ENCODE data around the gene TTC22.

TTC22 gene

DNA sequence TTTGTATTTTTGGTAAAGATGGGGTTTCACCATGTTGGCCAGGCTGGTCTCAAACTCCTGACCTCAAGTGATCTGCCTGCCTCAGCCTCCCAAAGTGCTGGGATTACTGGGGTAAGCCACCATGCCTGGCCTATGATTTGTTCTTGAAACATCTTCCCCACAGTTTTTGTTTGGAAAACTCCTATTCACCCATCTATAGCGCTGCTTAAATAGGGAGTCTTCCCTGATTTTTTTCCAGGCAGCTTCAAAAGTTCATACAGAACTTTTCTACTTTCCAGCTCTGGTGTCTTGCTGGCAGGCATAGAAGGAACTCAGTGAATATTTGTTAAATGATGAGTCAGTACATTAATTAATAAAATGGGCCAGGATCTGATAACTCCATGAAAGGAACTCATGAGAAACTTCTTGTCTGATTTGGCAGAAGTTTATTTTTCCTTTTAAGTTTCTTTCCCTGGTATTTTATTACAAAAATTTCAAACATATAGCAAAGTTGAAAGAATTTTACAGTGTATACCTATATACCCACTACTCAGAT is 33.0 kb upstream of the TTC22 start:
- DNase-seq (ENCODE audit: low spot score) = no peak

DNA sequence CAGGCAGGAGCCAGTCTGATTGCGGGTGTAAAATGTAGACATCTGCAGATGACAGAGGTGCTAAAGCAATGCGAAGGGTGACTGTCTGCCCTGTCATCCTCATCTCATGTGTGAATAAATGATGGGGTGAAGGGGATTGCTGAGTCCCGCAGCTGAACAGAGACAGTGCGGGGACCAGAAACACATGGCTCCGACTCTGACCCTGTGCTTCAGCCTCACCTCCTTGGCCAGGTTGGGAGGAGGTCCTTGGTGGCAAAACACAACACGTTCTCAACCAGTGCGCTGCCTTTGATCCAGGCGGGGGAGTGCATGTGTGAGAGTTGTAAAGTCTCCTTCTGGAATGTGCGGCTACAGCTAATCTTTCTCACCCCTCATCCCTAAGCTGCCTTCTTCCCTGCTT is 32.0 kb upstream of the TTC22 start:
- no peak for DNase-seq (ENCODE audit: low spot score)

DNA sequence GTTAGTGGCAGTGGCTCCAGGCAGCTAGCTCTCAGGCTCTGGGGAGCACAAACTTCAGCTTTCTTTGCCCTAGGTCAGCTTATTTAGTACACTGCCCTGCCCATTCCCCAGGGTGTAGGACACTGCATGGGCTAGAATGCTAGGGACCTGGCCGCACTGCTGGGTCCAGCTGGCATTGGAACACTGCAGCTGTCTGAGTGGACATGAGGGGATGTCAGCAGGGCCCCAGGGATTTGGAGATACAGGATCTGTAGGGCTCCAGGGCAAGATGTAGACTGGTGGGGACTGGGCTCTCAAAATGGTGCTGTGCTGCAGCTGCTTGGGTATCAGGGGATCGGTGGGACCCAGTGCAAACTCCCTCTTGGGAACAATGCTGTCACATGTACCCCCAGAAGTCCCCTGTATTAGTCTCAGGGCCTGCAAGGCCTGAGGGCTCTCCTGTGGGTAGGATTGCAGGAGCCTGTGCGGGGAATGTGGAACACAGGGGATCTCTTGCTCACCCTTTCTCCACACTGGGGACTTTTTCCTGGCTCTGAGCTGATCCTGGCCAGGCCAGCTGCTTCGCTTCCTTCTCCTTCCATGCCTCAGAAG is 25.2 kb upstream of the TTC22 start:
- DNase-seq (ENCODE audit: low spot score) = no peak

DNA sequence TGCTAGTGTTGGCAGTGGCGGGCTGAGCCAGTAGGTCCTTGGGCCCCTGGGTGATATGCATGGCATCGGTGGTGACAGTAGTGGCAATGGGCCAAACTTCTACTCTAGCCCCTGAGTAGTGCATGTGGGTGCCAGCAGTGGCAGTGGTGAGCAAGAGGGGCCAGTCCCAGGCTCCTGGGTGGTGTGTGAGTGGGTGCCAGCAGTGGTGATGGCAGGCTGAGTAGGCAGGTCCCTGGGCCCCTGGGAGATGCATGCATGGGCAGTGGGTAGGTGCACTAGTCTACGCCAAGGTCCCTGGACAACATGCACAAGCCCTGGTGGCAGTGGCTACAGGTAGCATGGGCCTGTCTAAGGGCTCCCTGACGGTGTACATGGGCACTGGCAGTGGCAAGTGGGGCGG is 24.6 kb upstream of the TTC22 start:
- no peak for DNase-seq (ENCODE audit: low spot score)

DNA sequence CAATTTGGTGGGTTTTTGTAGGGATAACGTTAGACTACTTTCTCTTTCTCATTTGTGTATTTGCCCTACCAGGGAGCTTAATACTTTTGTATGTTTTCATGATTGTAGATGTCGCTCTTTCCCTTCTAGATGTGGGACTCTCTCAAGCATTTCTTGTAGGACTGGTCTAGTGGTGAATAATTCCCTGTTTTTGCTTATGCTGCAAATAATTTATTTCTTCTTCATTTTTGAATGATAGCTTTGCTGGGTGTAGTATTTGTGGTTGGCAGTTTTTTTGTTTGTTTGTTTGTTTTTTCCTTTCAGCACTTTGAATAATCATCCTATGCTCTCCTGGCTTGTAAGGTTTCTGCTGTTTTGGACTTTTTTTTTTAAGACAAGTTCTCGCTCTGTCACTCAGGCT is 22.5 kb upstream of the TTC22 start:
- no peak for DNase-seq (ENCODE audit: low spot score)

DNA sequence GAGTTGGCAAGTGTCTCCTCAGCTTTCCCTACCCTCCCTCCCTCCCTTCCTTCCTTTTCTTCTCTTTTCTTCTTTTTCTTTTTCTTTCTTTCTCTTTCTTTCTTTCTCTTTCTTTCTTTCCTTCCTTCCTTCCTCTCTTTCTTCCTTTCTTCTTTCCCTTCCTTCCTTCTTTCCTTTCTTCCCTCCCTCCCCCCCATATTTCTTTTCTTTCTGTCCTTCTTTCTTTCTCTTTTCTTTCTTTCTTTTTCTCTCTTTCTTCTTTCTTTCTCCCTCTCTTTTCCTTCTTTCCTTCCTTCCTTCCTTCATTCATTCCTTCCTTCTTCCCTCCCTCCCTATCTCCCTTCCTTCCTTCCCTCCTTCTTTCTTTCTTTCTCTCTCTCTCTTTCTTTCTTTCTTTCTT is 18.6 kb upstream of the TTC22 start:
- no peak for DNase-seq (ENCODE audit: low spot score)

DNA sequence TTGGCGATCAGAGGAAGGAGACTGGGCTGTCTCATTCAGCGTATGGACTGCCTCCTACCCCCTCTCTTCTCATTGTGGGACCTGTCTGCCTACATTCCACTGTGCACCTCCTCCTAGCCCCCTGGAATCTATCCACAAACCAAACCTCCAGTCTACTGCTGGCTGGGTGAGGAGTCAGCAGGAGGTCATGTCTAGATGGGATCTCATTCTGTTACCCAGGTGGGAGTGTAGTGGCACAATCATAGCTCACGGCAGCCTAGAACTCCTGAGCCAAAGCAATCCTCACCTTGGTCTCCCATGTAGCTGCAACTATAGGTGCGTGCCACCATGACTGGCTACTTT is 18.0 kb upstream of the TTC22 start:
- no peak for DNase-seq (ENCODE audit: low spot score)

DNA sequence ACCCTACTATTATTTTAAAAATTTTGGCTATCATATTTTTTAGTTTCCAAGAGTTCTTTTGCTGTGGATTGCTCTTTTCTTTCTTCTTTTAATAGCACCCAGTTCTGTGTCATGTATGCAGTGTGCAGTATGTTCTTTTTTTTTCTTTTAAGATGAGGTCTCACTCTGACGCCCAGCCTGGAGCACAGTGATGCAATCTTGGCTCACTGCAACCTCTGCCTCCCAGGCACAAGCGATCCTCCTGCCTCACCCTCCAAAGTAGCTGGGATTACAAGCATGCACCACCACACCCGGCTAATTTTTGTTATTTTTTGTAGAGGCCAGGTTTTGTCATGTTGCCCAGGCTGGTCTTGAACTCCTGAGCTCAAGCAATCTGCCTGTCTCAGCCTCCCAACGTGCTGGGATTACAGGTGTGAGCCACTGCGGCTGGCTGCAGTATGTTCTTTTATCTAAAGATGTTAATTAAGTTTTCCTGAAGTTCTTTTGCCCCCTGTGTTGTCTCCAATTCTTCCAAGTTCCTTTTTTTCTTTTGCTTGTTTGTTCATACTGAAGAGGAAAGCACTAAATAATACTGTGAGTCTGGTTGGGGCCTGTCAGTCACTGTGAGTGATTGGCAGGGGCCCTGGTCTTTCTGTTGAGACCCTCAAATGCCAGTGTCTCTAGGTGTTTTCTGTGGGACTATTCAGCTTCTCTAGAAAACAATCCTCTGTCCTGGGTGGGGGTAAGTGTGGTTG is 17.5 kb upstream of the TTC22 start:
- DNase-seq (ENCODE audit: low spot score) = no peak

DNA sequence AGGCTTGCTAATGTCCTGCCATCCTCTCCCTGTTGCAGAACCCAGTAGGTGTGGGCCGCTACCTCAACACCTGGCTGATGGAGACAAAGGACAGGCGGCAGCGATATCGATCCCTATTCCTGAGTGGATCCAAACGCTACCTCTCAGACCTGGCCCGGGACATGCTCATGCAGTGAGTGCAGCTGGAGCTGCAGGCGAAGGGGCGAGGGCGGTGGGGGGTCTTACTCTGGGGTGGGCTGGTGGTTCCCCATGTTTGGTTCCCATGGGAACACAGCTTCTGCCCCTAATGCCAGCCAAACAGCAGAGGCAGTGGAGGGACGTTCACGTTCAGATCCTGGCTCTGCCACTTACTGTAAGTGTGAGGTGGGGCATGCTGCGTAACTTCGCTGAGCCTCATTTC is 15.8 kb upstream of the TTC22 start:
- DNase-seq (ENCODE audit: low spot score) = no peak

DNA sequence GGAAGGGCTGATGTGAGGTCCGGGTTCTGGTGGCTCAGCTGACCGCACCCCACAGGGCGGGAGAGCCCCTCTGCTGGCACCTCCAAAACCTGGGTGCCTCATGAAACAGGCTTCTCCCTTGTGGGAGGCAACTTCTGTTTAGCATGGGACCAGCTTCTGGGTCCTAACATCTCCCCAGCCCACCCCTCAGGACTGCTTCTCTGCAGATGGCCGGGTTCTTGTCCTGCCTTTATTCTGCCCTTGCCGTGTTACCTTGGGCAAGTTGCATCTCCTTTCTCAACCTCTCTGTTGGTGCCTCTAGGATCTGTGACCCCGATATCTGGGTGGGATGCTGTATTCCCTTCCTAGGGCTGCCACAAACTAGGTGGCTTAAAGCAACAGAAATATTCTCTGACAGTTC is 15.0 kb upstream of the TTC22 start:
- no peak for DNase-seq (ENCODE audit: low spot score)

DNA sequence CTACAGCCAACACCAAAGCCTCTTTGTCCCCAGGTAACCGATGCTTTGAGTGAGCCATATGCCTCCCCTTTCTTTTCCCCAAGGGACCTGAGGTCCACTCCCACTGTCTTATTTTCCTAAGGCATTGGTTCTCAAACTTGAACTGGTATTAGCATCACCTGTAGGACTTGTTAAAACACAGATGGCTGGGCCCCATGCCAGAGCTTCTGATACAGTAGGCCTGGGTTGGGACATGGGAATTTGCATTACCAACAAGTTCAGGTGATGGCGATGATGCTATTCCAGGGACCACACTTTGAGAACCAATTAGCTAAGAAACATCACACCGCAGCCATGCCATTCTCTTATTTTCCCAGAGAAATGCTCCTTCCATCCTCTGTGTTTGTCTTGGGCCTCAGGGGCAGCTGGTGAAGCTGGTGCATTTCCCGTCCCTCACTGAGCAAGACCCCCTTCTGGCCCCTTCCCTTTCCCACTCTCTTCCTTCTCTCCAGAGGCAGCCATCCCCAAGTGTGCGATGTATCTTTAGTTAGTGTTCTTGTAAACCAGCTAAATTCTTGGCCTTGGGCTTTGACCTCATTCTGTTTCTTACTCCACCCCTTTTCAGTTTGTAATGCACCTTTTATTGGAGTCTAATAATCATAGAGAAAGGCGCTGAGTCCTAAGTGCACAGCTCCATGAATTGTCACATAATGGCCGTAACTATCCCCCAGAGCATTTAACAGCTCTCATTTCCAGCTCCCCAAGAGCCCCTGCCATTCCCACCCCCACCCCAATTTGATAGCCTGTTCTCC is 14.2 kb upstream of the TTC22 start:
- no peak for DNase-seq (ENCODE audit: low spot score)

DNA sequence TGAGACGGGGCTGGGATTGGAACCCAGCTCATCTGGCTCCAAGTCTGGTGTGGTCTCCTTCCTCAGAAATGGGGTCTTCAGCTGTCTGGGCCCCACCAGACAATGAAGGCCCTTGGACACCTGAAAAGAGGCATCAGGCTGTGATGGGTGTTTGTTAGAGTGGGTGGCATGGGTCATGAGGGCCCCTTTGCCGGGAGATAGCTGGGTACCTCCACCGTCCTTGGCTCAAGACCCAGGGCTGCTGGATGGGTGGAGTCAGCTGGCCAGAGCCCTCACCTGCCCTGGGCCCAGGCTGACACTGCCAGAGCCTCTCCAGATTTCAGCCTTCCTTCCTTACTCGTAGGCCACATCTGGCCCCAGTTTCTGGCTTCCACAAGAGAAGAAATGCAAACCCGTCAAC is 13.4 kb upstream of the TTC22 start:
- DNase-seq (ENCODE audit: low spot score) = no peak

DNA sequence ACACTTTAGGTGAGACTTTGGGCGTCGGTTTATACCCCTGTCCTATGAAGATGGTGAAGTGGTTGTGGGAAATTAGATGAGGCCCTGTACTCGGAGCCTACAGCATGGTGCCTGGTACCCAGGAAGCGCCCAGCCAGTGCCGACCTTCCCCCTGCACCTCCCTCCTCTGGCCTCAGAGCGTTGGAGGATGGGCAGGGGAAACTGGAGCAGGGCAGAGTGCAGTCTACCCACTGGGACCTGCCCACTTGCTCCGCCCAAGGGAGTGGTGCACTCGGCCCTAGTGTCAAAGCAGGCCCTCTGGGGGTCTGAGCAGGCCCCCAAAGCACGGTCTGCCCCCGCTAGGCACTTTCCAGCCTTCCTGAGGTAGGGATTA is 13.0 kb upstream of the TTC22 start:
- no peak for DNase-seq (ENCODE audit: low spot score)

DNA sequence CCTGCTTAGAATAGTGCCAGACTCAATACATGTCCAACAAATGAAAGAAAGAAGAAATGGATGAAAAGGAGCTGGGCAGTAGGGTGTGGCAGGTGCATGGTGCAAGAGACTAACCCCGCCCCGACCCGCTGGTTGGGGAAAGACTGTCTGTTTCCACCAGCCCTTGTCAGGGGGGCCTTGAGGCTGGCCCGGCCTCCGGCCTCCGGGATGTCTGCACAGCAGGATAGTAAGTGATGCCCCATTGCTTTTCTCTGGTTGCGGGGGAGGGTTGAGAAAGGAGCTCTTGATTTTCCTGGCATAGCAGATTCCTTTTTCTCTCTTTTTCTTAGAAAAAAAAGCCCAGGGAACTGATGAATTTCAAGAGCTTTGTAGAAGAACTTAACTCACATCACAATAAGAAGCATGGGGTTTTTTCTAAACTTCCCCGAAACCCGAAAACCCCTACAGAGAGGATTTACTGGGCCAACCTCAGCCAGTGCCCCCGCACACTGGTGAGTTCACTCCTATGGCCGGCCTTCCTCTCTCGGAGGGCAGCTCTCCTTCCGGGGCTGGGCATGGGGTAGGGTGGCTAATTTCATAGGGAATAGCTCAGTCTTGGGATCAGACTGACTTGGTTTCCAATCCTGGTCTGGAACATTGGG is 12.5 kb upstream of the TTC22 start:
- no peak for DNase-seq (ENCODE audit: low spot score)

DNA sequence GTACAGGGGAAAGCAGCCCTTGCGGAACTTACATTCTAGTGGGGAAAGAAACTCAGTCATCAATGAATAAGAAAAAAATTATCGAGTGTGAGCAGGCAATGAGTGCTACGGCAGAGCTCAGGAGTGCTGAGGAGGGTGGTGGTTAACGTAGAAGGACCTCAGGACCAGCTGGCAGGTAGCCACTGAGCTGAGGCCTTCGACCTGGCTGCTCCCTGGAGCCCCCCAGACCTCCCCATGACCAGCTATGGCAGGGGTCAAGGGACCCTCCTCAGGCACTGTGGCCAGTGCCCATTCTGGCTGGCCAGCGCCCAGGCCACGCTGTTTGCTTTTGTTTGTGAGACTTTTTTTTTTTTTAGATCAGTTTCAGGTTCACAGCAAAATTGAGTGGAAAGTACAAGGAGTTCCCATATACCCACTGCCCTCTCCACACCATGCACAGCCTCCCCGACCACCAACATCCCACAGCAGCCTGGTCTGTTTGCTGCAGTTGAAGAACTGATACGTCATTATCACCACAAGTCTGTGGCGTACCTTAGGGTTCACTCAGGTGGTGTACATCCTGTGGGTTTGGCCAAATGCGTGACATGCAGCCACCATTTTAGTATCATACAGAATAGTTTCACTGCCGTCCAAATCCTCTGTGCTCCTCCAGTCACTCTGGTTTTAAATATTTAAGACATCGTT is 11.8 kb upstream of the TTC22 start:
- DNase-seq (ENCODE audit: low spot score) = no peak

DNA sequence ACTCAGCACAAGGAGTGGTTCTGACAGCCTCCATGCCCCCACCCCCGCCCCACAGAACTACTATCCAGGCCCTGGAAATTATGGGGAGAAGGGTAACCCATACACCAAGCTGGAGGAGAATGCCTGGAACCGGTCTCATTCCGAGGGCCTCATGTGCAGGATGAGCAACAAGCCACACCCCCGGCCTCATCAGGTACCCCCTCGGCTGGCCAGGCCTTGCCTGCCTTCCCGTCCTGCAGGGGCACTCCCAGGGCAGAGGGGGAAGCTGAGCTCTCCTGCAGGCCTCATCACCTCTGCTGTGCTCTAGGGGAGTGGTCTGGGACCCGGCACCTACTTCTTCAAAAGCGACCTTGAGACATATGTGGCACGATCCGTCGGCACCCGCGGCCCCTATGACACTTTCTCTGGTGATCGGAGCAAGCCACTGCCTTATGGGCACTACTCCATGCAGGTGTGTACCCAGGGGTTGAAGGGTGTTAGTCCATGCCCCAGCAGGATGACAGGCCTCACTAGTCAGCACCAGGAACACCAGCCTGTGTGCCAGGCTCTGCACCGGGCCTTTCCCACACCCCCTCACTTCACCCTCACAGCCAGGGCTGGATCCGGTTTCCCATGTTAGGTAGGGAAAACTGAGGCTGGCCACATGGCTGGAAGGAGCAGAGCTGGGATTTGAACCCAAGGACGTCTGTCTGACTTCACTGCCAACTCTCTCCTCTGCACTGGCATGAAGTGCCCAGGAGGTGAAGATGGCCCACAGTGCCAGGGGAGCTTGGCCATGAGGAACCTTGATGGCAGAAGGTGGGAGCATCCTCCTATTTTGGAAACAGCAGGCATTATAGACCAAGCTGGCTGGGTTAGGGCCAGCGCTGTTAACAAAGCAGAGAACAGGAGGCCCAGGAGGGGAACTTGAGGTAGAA is 10.9 kb upstream of the TTC22 start:
- no peak for DNase-seq (ENCODE audit: low spot score)

DNA sequence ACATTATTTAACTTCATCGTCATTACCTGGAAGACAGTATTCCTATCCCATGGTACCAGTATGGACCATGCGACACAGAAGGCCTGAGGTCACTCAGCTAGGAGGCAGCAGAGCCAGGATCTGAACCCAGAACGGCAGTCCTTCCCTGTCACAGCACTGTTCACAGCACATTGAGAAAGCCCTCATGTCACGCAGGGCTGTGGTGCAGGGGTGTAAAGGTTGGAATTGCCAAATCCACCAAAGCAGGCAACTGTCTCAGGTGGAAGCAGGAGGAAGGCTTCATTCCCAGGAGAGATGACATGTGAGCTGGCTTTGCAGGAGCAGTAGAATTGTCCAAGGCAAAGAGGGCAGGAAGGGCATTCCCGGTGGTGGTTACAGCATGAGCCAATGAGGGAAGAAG is 9.9 kb upstream of the TTC22 start:
- no peak for DNase-seq (ENCODE audit: low spot score)

DNA sequence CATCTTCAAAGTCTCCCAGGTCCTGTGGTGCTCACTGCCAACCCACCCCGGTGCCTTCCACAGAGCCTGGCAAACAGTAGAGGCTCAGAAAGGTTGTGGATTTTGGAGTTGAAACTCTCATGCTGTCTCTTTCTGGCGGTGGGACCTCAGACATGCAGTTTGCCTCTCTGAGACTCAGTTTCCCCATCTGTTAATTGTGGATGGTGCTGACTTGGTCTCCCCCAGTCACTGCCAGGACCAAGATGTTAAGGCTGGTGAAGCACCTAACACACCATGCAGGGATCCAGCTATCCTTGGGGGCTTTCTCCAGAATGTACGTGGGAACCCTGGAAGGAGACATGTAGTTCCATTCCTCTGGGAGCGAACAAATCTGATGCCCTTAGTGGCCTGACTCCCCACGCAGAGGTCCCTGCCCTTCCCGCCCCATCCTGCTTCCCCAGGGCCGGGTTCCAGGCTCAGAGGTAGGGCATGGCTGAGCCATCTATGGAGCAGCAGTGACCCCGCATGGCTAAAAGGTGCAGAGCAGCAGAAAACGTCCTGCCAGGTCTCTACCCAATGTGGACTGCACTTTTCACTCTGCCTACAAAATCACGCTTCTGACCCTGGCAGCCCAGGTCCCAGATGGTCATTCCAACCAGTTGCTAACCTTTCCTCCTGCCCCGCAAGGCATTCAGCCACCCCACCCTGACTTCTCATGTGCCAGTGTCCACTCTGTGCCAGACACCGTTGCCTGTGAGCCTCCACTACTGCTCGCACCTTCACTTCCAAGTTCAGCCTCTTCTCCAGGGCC is 9.2 kb upstream of the TTC22 start:
- peak; percentile 77 for DNase-seq (ENCODE audit: low spot score)

DNA sequence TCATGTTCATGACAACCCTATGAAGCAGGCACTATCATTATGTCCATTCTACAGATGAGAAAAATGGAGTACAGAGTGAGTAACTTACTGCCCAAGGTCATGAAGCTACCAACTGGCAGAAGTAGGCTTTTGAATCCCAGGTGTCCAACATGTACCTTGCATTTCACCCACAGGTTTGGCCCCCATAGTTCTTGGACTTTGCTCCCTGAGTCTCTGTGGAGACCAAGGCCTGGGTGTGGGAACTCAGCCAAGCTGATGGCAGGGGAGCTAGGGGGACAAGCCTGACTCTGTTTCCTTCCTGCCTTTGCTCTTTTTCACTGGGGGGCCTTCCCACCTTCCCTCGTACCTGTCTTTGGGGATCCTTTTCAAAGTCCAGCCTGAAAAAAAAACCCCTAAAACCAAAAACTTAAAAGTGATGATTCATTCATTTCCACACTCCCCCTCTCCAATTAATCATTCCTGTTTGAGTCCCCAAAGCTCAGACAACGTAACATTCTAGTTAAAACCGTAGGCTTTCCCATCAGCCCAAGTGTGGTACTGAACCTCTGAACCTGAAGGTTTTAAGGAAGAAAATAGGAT is 8.5 kb upstream of the TTC22 start:
- DNase-seq (ENCODE audit: low spot score) = no peak

All from COLO829 (cell line).